Heart left ventricle (tissue), 16 donors: ENCODE results near the gene KRTAP4-9. TPM values are rescaled to one million over a fixed set of nuclear protein-coding genes. Genes with fewer than 3 reads are reported as not detected.
"Not testable (repeated sequence)": the region's sequence is repeated elsewhere in the genome, so short reads cannot be mapped to it uniquely, and the experiment has no call there.

Experiments
- ATAC-seq, 4 donors: fragments of 200-7000 bp; cut with Tn5 transposase; one replicate each; pipeline ENCODE4 v1.9.1; 2020 to 2022; ENCODE audit warnings: moderate library complexity in 4 of 4, mild to moderate bottlenecking in 3 of 4, moderate number of reproducible peaks in 1 of 4
- DNase-seq, 5 donors: peaks; one replicate each; pipeline ENCODE4 v3.0.0-alpha.2; 2020
- H3K27ac ChIP-seq, 12 donors: fragments of 200-600 bp; sonication (generic) in 4 of 12; one replicate each; pipeline versions ENCODE4 v1.5.0 to v1.8.0; 2016 to 2022; ENCODE audit warnings: mild to moderate bottlenecking in 2 of 12
- H3K27me3 ChIP-seq, 9 donors: fragments of 200-600 bp; sonication (generic) in 2 of 9; one replicate each; pipeline versions ENCODE4 v1.5.1 to v1.8.0; 2016 to 2022; ENCODE audit warnings: mild to moderate bottlenecking in 3 of 9
- H3K36me3 ChIP-seq, 9 donors: fragments of 200-600 bp; sonication (generic) in 2 of 9; one replicate each; pipeline versions ENCODE4 v1.5.0 to v1.8.0; 2018 to 2022; ENCODE audit warnings: mild to moderate bottlenecking in 2 of 9
- H3K4me1 ChIP-seq, 12 donors: fragments of 200-600 bp; sonication (generic) in 4 of 12; one replicate each; pipeline versions ENCODE4 v1.5.0 to v1.8.0; 2016 to 2022; ENCODE audit warnings: mild to moderate bottlenecking in 3 of 12
- H3K4me3 ChIP-seq, 12 donors: fragments of 200-600 bp; sonication (generic) in 4 of 12; one replicate each; pipeline versions ENCODE4 v1.5.0 to v1.8.0; 2017 to 2022; ENCODE audit warnings: mild to moderate bottlenecking in 9 of 12, moderate library complexity in 4 of 12
- H3K9me3 ChIP-seq, 12 donors: fragments of 200-600 bp; sonication (generic) in 4 of 12; one replicate each; pipeline versions ENCODE4 v1.5.0 to v1.8.0; 2016 to 2022; ENCODE audit warnings: mild to moderate bottlenecking in 1 of 12
- CTCF ChIP-seq, 12 donors: fragments of 200-600 bp; sonication (generic) in 4 of 12; IDR thresholded peaks; one replicate each; pipeline versions ENCODE4 v1.5.0 to v1.8.0; 2018 to 2022; ENCODE audit warnings: antibody characterized with exemption in 12 of 12, mild to moderate bottlenecking in 5 of 12
- POLR2A ChIP-seq, 2 donors: fragments of 450-650 bp; IDR thresholded peaks; one replicate each; pipeline ENCODE4 v1.6.1; 2017; ENCODE audit warnings: antibody characterized with exemption in 2 of 2, mild to moderate bottlenecking in 2 of 2, moderate library complexity in 2 of 2
- WGBS, 4 donors: extraction: QIAGEN DNeasy Blood & Tissue Kit in 2 of 4; methylation state at CpG; one replicate each; pipeline versions ENCODE4 v1.1.5 to v1.1.7; 2013 to 2018; 5-methylcytosine and 5-hydroxymethylcytosine counted together
- intact Hi-C, 10 donors: fragments of 100-400 bp; cut with DNase I; formaldehyde crosslinking; loops; one replicate each; pipeline versions ENCODE4 v1.11.1 to v1.14.2; 2022
- long read RNA-seq, 3 donors: library from polyadenylated mRNA; unstranded; transcript quantifications; one replicate each; pipeline ENCODE4 v2.0.0, GENCODE V29; 2020 to 2021
- polyA plus RNA-seq, 2 donors: library from polyadenylated mRNA; stranded (reverse); fragments of 200-250 nt; gene quantifications; one replicate each; pipeline ENCODE4 v1.2.3, GENCODE V29; 2013
- total RNA-seq, 9 donors: library from RNA; depleted of rRNA in 2 of 9; stranded (reverse); fragments of >200 nt in 2 of 9; fragmentation: NEBNext Ultra II Directional in 3 of 9; extraction: Animal tissue kit (Norgen Biotek cat#: 25700) in 3 of 9; gene quantifications; one replicate each; pipeline versions ENCODE4 v1.1.0 to v1.2.4, GENCODE V29; 2016 to 2023
- donor health status: ischemic (EF 13 %, LVEDD 7.1; RV severe dilation, severe dysfunction).
- donor health status: healthy with polysubstance abuse.
- donor health status: DM: no; HTN: yes; CAD: no.
- donor health status: DM: no; HTN: no; CAD: no.
- donor health status: ischemic (EF 25% LVEDD 6.9; RV normal size, moderate dysfunction).
- donor health status: ischemic (EF 25% LVEDD 5.7; RV mildly dilated, moderate dysfunction).
- donor health status: healthy.
- donor health status: DM: yes; HTN: yes; CAD: no.
- donor health status: ischemic (EF 35%, LVEDD 5.7; RV mildly dilated, moderate dysfunction).
- donor health status: nonischemic (EF 11% LVEDD 7.7; RV severe dilation, severe dysfunction).
- donor health status: DM: yes; HTN: yes; CAD: no.
- donor health status: PGD.
- donor health status: ischemic (EF 29% LVEDD 5.4; RV normal size, mild dysfunction).
- donor health status: nonischemic (EF 23%, LVEDD 6.1; RV moderate dilation, normal function).

KRTAP4-9 gene
- not detected for total RNA-seq
- polyA plus RNA-seq = not detected
- long read RNA-seq, donor 1 = 0 reads
- long read RNA-seq, donor 2 = 0 reads
- long read RNA-seq, donor 3 = 0 reads

GRCh38 chr17:41105347-41105746 is at the start of gene KRTAP4-9:
KRTAP4-9 (plus strand) TSS chr17:41105389; CDS start chr17:41105389, 0 bp downstream.
- H3K4me3 ChIP-seq, DNase-seq, ATAC-seq, H3K9me3 ChIP-seq, H3K4me1 ChIP-seq, H3K27ac ChIP-seq, H3K36me3 ChIP-seq, intact Hi-C loops: not testable (repeated sequence)
- H3K27me3 ChIP-seq = peaks cover 0 to 19% (median 0%) of the 10 kb centered on the region in 9 donors
- 63 to 74% (median 67%) methylated on average over 5 to 10 of the region's 10 CpGs for WGBS, 4 donors

- Histone ChIP-seq H3K4me3 (no peak overlapping the region), H3K36me3 (no peaks in the 10 kb centered on the region), H3K27me3 (peaks cover 0 to 54% (median 27%) of the 10 kb centered on the region in 9 donors), H3K4me1 (no peaks in the 10 kb centered on the region), H3K27ac (no peak overlapping the region), H3K9me3 (peaks cover 0 to 12% (median 2%) of the 10 kb centered on the region in 12 donors)
- intact Hi-C loops = no loop called here
- TF ChIP-seq CTCF (IDR thresholded peaks at IDR 0.05) (no peak), POLR2A (IDR thresholded peaks at IDR 0.05) (no peak)
- no peak for ATAC-seq
- no peak for DNase-seq
- 88 to 95% (median 92%) methylated on average over 1 of the region's 1 CpG for WGBS, 4 donors
Measured at GRCh38 chr17:41057547-41057946, 47.6 kb upstream of the KRTAP4-9 start.

GRCh38 chr17:41058741-41059140 is 46.4 kb upstream of the KRTAP4-9 start:
- TF ChIP-seq POLR2A (IDR thresholded peaks at IDR 0.05) (no peak), CTCF (IDR thresholded peaks at IDR 0.05) (no peak)
- DNase-seq = no peak
- Histone ChIP-seq H3K36me3 (no peaks in the 10 kb centered on the region), H3K27me3 (peaks cover 0 to 58% (median 27%) of the 10 kb centered on the region in 9 donors), H3K4me1 (no peaks in the 10 kb centered on the region), H3K27ac (no peak overlapping the region), H3K9me3 (peaks cover 0 to 6% (median 0%) of the 10 kb centered on the region in 12 donors), H3K4me3 (no peak overlapping the region)
- intact Hi-C loops = no loop called here
- ATAC-seq = no peak
- WGBS, 4 donors = 80 to 89% (median 83%) methylated on average over 5 of the region's 5 CpGs

GRCh38 chr17:41059276-41060051 is 45.7 kb upstream of the KRTAP4-9 start:
- H3K9me3 ChIP-seq, H3K27ac ChIP-seq, DNase-seq, ATAC-seq, H3K4me3 ChIP-seq, H3K36me3 ChIP-seq, intact Hi-C loops, H3K4me1 ChIP-seq: not testable (repeated sequence)
- peaks cover 0 to 63% (median 27%) of the 10 kb centered on the region in 9 donors for H3K27me3 ChIP-seq
- 24 to 31% (median 25%) methylated on average over 8 to 12 of the region's 31 CpGs for WGBS, 4 donors

GRCh38 chr17:41060052-41060604 is 45.1 kb upstream of the KRTAP4-9 start, which contains the start of gene KRTAP2-3:
KRTAP2-3 (minus strand) TSS chr17:41060114; CDS start chr17:41060050, 64 bp downstream.
- Histone ChIP-seq H3K36me3 (no peaks in the 10 kb centered on the region), H3K4me3 (no peak within 1 kb of the TSS), H3K9me3 (peaks cover 0 to 6% (median 0%) of the 10 kb centered on the region in 12 donors), H3K4me1 (no peaks in the 10 kb centered on the region), H3K27ac (no peak within 1 kb of the TSS), H3K27me3 (peaks cover 0 to 64% (median 27%) of the 10 kb centered on the region in 9 donors)
- ATAC-seq (no peak), DNase-seq (no peak)
- intact Hi-C loops = no loop called here
- WGBS, 4 donors = 54 to 62% (median 58%) methylated on average over 6 of the region's 6 CpGs
- TF ChIP-seq POLR2A (IDR thresholded peaks at IDR 0.05) (no peak), CTCF (IDR thresholded peaks at IDR 0.05) (no peak)
